Kidney epithelial cell (primary cell): ENCODE measurements around the gene GRIN2C. TPM values are rescaled to one million over a fixed set of nuclear protein-coding genes. Genes with fewer than 3 reads are reported as not detected.

Experiments used
- DNase-seq: peaks from one replicate; pipeline ENCODE4 v3.0.0-alpha.2; 2010; ENCODE audit warnings: low read depth
- H3K27me3 ChIP-seq: 2 replicates; pipeline ENCODE4 v1.6.0; 2011; ENCODE audit warnings: low read length; ENCODE audit not compliant: control insufficient read depth, insufficient read depth
- H3K36me3 ChIP-seq: 2 replicates; pipeline ENCODE4 v1.5.1; 2011; ENCODE audit warnings: low read length; ENCODE audit not compliant: control insufficient read depth, insufficient read depth
- H3K4me3 ChIP-seq: 2 replicates; pipeline ENCODE4 v1.5.1; 2011; ENCODE audit warnings: low read depth, mild to moderate bottlenecking, control low read depth, low read length
- CTCF ChIP-seq: IDR thresholded peaks from 2 replicates; pipeline ENCODE4 v1.5.1; 2011; ENCODE audit warnings: mild to moderate bottlenecking, moderate library complexity, low read length, control low read depth, inconsistent platforms; ENCODE audit not compliant: insufficient read depth, poor library complexity, severe bottlenecking
- total RNA-seq: library from RNA; depleted of rRNA; stranded (reverse); fragments of >200 nt; gene quantifications from 2 replicates; pipeline ENCODE4 v1.2.3, GENCODE V29; 2015

Gene GRIN2C
- total RNA-seq, 1 donor from 2014 or later = not detected

- no peak overlapping the region for H3K4me3 ChIP-seq
- no peak for DNase-seq
- H3K36me3 ChIP-seq = no peaks in the 10 kb centered on the region
- H3K27me3 ChIP-seq = no peaks in the 10 kb centered on the region
- TF ChIP-seq CTCF = no peak
These were observed 39.8 kb downstream of the GRIN2C start for GRCh38 chr17:74819801-74820436.

GRCh38 chr17:74818291-74818938 is 41.3 kb downstream of the GRIN2C start:
- Histone ChIP-seq H3K27me3 (no peaks in the 10 kb centered on the region), H3K4me3 (no peak overlapping the region), H3K36me3 (no peaks in the 10 kb centered on the region)
- DNase-seq = no peak
- no peak for TF ChIP-seq CTCF

GRCh38 chr17:74816905-74817620 is 42.6 kb downstream of the GRIN2C start:
- Histone ChIP-seq H3K27me3 (no peaks in the 10 kb centered on the region), H3K36me3 (no peaks in the 10 kb centered on the region), H3K4me3 (no peak overlapping the region)
- no peak for TF ChIP-seq CTCF
- DNase-seq = no peak

- no peak overlapping the region for H3K4me3 ChIP-seq
- no peak for TF ChIP-seq CTCF
- DNase-seq = no peak
- H3K36me3 ChIP-seq = no peaks in the 10 kb centered on the region
- H3K27me3 ChIP-seq = no peaks in the 10 kb centered on the region
These were observed 43.9 kb downstream of the GRIN2C start for GRCh38 chr17:74815550-74816370.

GRCh38 chr17:74815067-74815466 is 44.6 kb downstream of the GRIN2C start:
- Histone ChIP-seq H3K27me3 (no peaks in the 10 kb centered on the region), H3K4me3 (no peak overlapping the region), H3K36me3 (no peaks in the 10 kb centered on the region)
- TF ChIP-seq CTCF = no peak
- no peak for DNase-seq
